NCI-H2196 (cell line): ENCODE results near the gene ISG15.

ENCODE experiments used
- DNase-seq: peaks from one replicate; lab custom pipeline; 2025; ENCODE audit not compliant: unreplicated experiment; lab: John Stamatoyannopoulos, UW

ISG15 gene

GRCh38 chr1:1013105-1013921 is at the start of gene ISG15:
ISG15 (plus strand) TSS chr1:1013497; CDS start chr1:1013574, 77 bp downstream.
- DNase-seq = peak; percentile 93

DNA sequence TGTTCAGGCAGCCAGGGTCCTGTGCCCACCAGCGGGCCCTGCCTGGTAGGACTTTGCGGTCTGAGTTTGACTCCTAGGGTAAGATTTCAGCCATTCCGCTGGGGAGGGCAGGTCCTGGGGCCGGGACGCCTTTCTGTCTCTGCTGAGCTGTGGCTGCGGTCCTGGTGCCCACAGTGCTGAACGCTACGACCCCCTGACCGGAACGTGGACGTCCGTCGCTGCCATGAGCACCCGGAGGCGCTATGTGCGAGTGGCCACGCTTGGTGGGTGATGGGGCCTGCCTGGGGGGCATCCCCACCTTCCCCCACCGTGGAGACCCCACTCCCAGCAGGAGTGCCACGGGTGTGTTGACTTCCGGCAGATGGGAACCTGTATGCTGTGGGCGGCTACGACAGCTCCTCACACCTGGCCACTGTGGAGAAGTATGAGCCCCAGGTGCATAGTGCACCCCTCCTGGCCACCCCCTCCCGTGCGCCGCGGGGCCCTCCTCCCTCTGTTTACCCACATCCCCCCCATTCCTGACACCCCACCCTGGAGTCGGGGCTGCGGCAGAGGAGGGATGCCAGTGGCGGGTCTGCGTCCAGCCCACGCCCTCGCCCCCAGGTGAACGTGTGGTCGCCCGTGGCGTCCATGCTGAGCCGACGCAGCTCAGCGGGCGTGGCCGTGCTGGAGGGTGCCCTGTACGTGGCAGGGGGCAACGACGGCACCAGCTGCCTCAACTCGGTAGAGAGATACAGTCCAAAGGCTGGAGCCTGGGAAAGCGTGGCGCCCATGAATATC is 49.4 kb upstream of the ISG15 start:
- DNase-seq = no peak

DNA sequence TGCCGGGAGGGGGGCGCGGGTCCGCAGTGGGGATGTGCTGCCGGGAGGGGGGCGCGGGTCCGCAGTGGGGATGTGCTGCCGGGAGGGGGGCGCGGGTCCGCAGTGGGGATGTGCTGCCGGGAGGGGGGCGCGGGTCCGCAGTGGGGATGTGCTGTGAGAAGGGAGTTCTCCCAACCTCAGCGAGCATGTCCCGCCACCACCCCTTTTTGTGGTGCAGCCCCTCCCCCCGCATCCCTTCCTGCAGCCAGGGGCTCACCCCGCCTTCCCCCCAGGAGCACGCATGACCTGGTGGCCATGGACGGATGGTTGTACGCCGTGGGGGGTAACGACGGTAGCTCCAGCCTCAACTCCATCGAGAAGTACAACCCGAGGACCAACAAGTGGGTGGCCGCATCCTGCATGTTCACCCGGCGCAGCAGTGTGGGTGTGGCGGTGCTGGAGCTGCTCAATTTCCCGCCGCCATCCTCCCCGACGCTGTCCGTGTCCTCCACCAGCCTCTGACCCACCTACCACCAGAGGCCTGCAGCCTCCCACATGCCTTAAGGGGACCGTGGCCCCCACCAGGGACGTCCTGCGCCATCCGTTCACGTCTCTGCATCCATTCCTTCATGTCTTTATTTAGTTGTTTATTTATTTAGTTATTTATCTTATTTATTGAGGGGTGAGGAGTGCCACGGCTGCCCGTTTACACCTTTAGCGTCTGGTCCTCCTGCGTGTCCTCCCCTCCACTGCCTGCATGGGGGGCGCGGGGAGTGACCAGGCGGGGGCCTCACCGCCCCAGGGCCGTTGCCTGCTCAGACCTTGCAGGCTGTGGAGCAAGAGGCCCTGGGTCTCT is 48.4 kb upstream of the ISG15 start:
- DNase-seq = no peak

GRCh38 chr1:965526-966134 is 47.7 kb upstream of the ISG15 start:
- DNase-seq = no peak

- DNase-seq = no peak
Measured at GRCh38 chr1:966135-966703, 47.1 kb upstream of the ISG15 start, which contains the start of gene PLEKHN1. PLEKHN1 (plus strand) TSS chr1:966482; CDS start chr1:966532, 50 bp downstream.

DNA sequence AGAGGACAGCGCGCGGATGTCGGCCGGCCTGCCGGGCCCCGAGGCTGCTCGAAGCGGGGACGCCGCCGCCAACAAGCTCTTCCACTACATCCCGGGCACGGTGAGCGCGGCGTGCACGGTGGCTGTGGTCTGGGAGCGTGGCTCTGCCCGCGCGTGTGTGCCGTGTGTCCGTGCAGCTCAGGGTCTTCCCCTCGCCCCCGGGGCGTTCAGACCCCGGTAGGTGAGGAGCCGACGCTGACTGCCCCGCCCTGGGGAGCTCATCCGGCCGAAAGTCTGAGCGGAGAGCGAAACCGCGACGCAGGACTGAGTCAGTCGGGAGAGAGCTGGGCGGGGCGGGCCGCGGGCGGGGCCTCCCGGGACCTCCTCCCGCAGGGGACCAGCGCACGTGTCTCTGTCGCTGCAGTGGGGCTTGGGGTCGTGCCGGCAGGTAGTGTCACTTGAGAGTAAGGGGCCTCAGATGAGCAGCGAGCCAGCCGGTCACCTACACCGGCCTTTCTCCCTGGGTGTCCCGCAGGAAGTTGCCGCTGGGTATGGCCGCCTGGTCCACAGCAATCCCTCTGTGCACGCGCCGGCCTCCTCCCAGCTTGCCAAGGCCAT is 46.5 kb upstream of the ISG15 start:
- DNase-seq = peak; percentile 58

GRCh38 chr1:967466-968343 is 45.6 kb upstream of the ISG15 start:
- DNase-seq = no peak

- DNase-seq = no peak
Measured at GRCh38 chr1:969260-969855, 43.9 kb upstream of the ISG15 start.

DNA sequence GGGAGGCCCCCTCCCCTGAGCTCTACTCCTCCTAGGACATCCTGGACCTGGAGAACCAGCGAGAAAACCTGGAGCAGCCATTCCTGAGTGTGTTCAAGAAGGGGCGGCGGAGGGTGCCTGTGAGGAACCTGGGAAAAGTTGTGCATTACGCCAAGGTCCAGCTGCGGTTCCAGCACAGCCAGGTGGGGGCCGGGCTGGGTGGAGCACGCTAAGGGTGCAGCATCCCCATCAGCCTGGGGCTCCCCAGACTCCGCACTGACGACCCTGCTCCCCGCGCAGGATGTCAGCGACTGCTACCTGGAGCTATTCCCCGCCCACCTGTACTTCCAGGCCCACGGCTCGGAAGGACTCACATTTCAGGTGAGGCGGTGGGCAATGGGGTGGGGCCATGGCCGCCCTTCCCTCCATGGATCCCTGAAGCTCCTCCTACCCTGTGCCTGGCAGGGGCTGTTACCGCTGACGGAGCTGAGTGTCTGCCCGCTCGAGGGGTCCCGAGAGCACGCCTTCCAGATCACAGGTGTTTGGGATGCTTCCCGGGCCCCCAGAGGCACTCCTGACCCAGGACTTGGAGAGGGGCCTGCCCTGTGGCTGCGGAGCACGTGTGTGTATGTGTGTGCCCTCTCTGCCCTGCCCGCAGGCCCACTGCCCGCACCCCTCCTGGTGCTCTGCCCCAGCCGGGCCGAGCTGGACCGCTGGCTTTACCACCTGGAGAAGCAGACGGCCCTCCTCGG is 42.9 kb upstream of the ISG15 start:
- no peak for DNase-seq

DNA sequence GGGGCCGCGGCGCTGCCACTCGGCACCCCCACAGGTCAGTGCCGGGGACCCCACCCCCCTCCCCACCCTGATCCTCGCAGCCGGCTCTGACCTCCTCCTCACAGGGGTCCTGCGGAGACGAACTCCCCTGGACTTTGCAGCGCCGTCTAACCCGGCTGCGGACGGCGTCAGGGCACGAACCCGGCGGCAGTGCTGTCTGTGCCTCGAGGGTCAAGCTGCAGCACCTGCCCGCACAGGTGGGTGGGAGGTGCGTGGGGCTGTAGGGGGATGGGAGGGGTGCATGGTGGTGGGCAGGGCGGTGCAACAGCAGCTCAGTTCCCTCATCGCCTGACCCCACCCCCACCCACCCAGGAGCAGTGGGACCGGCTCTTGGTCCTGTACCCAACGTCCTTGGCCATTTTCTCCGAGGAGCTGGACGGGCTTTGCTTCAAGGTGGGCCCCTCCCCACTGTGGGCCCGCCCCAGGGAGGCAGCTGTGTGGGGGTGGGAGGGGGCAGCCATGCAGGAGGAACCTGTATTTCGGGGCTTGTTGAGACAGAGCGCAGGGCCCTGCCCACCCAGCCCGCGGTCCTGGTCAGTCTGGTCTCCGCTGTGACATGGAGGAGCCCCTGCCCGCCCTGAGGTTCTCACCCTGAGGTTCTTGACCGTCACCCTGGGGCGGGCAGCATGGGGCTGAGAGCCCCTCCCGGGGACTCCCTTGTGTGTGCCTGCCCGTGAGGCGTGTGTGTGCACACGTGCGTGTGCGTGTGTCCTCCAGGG is 42.1 kb upstream of the ISG15 start:
- no peak for DNase-seq

- no peak for DNase-seq
Measured at GRCh38 chr1:971751-972506, 41.4 kb upstream of the ISG15 start.

DNA sequence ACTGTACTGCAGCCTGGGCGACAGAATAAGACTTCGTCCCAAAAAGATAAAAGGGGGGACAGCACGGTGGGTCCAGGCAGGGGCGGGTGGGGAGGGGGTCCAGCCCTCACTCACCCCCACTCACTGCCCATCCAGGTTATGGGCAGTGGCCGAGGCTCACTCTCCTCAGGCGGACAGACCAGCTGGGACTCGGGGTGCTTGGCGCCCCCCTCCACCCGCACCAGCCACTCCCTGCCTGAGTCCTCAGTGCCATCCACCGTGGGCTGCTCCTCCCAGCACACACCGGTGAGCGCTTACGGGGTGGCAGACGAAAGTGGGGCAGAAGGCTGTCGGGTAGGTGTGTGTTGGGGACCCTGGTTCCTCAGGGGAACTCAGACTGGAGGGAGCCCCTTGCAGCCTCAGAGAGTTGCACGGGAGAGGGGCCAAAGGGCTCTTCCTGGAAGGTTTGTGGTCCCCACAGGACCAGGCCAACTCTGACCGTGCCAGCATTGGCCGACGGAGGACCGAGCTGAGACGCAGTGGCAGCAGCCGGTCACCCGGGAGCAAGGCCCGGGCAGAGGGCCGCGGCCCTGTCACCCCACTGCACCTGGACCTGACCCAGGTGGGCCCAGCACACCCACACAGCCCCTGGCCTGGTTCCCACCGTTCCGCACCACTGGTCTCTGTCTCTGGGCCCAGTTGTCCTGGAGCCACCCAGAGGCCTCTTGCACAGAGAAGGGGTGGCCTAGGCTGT is 40.4 kb upstream of the ISG15 start:
- DNase-seq = no peak

DNA sequence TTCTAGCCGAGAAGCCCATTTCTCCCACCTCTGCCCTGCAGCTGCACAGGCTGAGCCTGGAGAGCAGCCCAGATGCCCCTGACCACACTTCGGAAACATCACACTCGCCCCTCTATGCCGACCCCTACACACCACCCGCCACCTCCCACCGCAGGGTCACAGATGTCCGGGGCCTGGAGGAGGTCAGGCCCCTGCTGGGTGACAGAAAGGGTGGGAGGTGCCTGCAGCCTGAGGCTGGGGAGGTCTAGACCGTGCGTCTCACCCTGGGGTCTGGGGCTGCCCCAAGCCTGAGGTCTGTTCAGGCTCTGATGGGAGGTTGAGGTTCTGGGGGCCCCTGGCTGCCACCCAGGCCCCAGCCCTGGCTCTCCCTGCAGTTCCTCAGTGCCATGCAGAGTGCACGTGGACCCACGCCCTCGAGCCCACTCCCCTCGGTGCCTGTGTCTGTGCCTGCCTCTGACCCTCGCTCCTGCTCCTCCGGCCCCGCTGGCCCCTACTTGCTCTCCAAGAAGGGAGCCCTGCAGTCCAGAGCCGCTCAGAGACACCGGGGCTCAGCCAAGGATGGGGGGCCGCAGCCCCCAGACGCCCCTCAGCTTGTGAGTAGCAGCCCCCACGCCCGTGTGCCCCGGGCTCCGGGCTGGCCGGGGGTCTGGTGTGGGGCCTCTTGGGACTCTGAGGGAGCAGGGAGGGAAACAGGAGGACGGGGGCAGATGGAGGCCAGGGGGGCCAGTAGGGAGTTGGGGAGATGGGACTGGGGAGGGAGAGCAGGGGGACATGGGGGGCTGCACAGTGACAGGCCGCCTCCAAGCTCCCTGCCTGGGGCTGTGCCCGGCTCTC is 39.6 kb upstream of the ISG15 start:
- no peak for DNase-seq

GRCh38 chr1:974293-974640 is 39.0 kb upstream of the ISG15 start:
- DNase-seq = no peak

- DNase-seq = no peak
Measured at GRCh38 chr1:974687-975328, 38.5 kb upstream of the ISG15 start.
